NB4 (cell line): ENCODE results near the gene PHF21B.

ENCODE experiments used
- MYC ChIP-seq: IDR thresholded peaks from 2 replicates; pipeline ENCODE4 v1.6.1; 2011; ENCODE audit warnings: low read depth, low read length
- TF ChIP-seq, protein P1 (sequence below): IDR thresholded peaks from 2 replicates; pipeline ENCODE4 v1.6.1; 2011; ENCODE audit warnings: low read depth, low read length
- TF ChIP-seq, protein P2 (sequence below): IDR thresholded peaks from one replicate; pipeline ENCODE4 v1.5.1; 2012; ENCODE audit warnings: low read depth, low read length

DNA sequence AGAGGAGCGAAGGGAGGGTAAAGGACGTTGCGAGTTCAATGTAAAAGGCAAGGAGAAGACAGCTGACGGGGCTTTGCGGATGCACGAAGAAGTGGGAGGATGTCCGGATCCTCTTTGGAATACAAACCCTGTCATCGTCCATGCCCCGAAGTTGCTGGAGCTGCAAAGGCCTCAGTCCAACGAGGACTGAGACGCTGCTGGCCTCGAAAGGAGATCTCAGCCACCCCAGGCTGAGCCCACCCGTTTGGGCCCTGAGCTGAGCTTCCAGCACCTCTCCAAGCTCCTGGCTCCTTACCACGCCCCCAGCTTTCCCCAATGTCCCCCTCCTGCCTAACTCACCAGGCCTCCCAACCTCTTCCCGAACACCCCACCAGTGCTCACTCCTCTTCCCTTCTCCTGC is 46.1 kb upstream of the PHF21B start:
- TF ChIP-seq, protein P1, sequence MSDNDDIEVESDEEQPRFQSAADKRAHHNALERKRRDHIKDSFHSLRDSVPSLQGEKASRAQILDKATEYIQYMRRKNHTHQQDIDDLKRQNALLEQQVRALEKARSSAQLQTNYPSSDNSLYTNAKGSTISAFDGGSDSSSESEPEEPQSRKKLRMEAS = no peak
- TF ChIP-seq, protein P2, sequence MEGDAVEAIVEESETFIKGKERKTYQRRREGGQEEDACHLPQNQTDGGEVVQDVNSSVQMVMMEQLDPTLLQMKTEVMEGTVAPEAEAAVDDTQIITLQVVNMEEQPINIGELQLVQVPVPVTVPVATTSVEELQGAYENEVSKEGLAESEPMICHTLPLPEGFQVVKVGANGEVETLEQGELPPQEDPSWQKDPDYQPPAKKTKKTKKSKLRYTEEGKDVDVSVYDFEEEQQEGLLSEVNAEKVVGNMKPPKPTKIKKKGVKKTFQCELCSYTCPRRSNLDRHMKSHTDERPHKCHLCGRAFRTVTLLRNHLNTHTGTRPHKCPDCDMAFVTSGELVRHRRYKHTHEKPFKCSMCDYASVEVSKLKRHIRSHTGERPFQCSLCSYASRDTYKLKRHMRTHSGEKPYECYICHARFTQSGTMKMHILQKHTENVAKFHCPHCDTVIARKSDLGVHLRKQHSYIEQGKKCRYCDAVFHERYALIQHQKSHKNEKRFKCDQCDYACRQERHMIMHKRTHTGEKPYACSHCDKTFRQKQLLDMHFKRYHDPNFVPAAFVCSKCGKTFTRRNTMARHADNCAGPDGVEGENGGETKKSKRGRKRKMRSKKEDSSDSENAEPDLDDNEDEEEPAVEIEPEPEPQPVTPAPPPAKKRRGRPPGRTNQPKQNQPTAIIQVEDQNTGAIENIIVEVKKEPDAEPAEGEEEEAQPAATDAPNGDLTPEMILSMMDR = no peak
- TF ChIP-seq MYC = no peak
